BJ (cell line): Measurements from ENCODE around the gene NTNG1. TPM values are rescaled to one million over a fixed set of nuclear protein-coding genes. Genes with fewer than 3 reads are reported as not detected.

ENCODE experiments used
- CTCF ChIA-PET: fragments of 350-600 bp; formaldehyde crosslinking; extraction: SDS; loops from one replicate; lab custom pipeline; 2021; ENCODE audit warnings: antibody characterized with exemption, inconsistent platforms; lab: Yijun Ruan, JAX
- POLR2A ChIA-PET: fragments of 300-600 bp; sonication (Branson Sonifier 250); formaldehyde crosslinking; extraction: SDS; loops from one replicate; lab custom pipeline; 2021; ENCODE audit warnings: antibody characterized with exemption; lab: Charles Lee
- DNase-seq: peaks from one replicate; pipeline ENCODE4 v3.0.0-alpha.2; 2011; ENCODE audit warnings: low read depth
- H3K27me3 ChIP-seq: 2 replicates; pipeline ENCODE4 v1.6.0; 2011; ENCODE audit warnings: low read length; ENCODE audit not compliant: control insufficient read depth, insufficient read depth
- H3K36me3 ChIP-seq: 2 replicates; pipeline ENCODE4 v1.5.1; 2011; ENCODE audit warnings: low read length; ENCODE audit not compliant: control insufficient read depth, insufficient read depth
- H3K4me3 ChIP-seq: 2 replicates; pipeline ENCODE4 v1.5.1; 2011; ENCODE audit warnings: low read depth, mild to moderate bottlenecking, control low read depth, low read length
- polyA plus RNA-seq: library from polyadenylated mRNA; depleted of rRNA; stranded (reverse); fragments of >200 nt; gene quantifications from 2 replicates; pipeline ENCODE4 v1.2.3, GENCODE V29; 2011
- TF ChIP-seq, protein P1 (sequence below): IDR thresholded peaks from 2 replicates; pipeline ENCODE4 v1.5.1; 2011; ENCODE audit warnings: low read depth, mild to moderate bottlenecking, control low read depth, inconsistent platforms, low read length, moderate library complexity; ENCODE audit not compliant: insufficient read depth

Gene NTNG1
- polyA plus RNA-seq, 1 experiment: 3.3 TPM

DNA sequence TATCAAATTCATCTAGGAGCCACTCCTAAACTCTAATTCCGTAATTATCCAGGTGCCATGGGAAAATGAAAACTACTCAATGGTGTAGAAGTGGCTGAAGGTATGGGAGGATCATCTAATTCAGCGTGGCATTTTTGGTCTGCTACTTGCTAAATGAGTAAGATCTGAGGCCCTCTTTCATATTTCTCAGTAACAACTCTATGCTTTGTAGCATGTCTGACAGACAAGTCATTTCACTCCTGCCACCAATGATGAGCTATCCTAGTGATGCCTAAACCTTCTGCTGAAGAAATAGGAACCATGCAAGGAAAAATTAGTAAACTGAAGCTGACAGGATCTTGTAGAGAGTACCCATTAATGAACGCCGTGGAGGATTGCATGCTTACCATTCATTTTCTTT lies 145.3 kb downstream of the NTNG1 start:
- no peak for DNase-seq
- Histone ChIP-seq H3K4me3 (no peak overlapping the region), H3K27me3 (no peaks in the 10 kb centered on the region), H3K36me3 (no peaks in the 10 kb centered on the region)
- TF ChIP-seq, protein P1, sequence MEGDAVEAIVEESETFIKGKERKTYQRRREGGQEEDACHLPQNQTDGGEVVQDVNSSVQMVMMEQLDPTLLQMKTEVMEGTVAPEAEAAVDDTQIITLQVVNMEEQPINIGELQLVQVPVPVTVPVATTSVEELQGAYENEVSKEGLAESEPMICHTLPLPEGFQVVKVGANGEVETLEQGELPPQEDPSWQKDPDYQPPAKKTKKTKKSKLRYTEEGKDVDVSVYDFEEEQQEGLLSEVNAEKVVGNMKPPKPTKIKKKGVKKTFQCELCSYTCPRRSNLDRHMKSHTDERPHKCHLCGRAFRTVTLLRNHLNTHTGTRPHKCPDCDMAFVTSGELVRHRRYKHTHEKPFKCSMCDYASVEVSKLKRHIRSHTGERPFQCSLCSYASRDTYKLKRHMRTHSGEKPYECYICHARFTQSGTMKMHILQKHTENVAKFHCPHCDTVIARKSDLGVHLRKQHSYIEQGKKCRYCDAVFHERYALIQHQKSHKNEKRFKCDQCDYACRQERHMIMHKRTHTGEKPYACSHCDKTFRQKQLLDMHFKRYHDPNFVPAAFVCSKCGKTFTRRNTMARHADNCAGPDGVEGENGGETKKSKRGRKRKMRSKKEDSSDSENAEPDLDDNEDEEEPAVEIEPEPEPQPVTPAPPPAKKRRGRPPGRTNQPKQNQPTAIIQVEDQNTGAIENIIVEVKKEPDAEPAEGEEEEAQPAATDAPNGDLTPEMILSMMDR: no peak
- ChIA-PET CTCF (interaction anchor here (2.4 kb wide), 1 partner anchor 10 kb away, joined by 9 read pairs; no protein-coding TSS in a partner anchor), POLR2A (no interaction called here)

DNA sequence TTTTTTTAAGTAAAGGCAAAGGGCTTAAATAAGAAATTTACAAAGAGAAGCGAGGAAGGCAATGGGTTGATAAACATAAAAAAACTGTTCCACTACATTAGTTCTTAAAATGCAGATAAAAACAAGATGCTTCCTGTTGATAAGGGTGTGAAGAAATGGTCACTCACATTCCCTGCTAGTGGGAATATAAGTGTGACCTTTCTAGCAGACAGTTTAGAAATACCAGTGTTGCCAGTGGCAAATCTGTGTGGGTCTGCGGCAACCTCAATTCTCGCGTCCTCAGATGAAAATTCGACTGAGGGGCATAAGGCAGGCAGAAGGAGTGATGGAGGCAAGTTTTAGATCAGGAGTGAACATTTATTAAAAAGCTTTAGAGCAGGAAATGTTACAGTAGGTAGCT lies 151.1 kb downstream of the NTNG1 start:
- Histone ChIP-seq H3K36me3 (no peaks in the 10 kb centered on the region), H3K27me3 (no peaks in the 10 kb centered on the region), H3K4me3 (no peak overlapping the region)
- ChIA-PET CTCF (interaction anchor here (1.1 kb wide), 1 partner anchor 16 kb away, joined by 3 read pairs; no protein-coding TSS in a partner anchor), POLR2A (no interaction called here)
- DNase-seq: no peak
- TF ChIP-seq, protein P1: no peak

DNA sequence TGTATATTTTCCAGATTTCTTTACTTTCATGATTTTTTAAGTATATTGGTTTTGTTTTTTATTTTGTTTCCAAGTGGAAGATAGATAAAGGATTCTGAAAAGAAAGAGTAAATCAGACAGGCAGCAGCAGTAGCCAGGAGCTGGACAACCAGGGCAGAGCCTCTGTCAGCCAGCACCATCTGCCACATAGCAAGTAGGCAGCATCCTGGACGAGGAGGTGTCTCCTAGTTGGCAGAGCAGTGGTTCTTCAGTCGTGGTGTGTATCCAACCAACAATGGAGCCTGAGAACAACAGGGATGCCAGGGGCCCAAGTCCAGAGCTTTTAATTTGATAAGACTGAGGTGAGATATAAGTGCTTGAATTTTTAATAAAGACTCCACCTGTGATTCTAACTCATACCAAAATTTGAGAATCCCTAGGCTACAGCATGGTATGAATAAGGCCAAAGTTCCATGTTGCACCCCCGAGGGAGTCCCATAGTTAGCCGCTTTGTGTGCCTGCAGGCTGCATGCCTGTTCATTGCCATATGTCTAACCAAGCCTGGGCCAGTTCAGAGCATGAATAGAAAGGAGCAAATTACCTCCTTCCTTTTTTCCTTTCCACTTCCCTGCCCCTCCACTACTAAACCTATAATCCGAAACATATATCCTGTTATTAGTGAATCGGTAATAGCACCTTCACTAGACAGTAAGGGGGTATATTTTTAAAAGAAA lies 153.2 kb downstream of the NTNG1 start:
- Histone ChIP-seq H3K36me3 (no peaks in the 10 kb centered on the region), H3K27me3 (no peaks in the 10 kb centered on the region), H3K4me3 (no peak overlapping the region)
- POLR2A ChIA-PET: no interaction called here
- TF ChIP-seq, protein P1: no peak
- no peak for DNase-seq
- CTCF ChIA-PET: interaction anchor here (1.3 to 1.7 kb wide), 2 partner anchors 13 to 19 kb away, joined by 4 to 5 read pairs; no protein-coding TSS in a partner anchor

- Histone ChIP-seq H3K27me3 (no peaks in the 10 kb centered on the region), H3K4me3 (no peak overlapping the region), H3K36me3 (no peaks in the 10 kb centered on the region)
- DNase-seq: no peak
- ChIA-PET CTCF (interaction anchor here (1.4 to 1.7 kb wide), 2 partner anchors 17 to 20 kb away, joined by 4 to 5 read pairs; no protein-coding TSS in a partner anchor), POLR2A (no interaction called here)
- TF ChIP-seq, protein P1: no peak
Measured at GRCh38 chr1:107294686-107295085, 153.8 kb downstream of the NTNG1 start.

DNA sequence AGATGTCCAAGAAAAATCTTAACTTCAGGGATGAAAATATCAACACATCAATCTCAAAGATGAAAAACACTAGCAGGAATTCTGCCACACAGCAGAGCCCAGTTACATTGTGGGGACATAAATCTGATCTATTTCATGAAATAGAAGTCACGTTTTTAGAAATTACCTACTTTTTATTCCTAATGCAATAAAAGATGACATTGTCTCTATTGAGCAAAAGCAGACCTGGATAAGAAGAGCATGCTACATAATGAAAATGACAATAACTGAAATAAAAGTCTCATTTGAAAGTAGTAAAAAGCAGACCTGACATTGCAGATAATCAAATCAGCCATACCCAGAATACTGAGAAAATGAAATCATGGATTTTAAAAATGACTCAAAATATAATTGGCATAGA lies 156.8 kb downstream of the NTNG1 start:
- DNase-seq: no peak
- ChIA-PET CTCF (no interaction called here), POLR2A (no interaction called here)
- H3K36me3 ChIP-seq: no peaks in the 10 kb centered on the region
- TF ChIP-seq, protein P1: no peak
- H3K4me3 ChIP-seq: no peak overlapping the region
- H3K27me3 ChIP-seq: no peaks in the 10 kb centered on the region
